Fibroblast of skin of back (primary cell): Measurements from ENCODE around the gene HELZ.
A peak's percentile ranks its signal among the peaks of the same experiment; 100 is the strongest.
"Not testable (repeated sequence)": the region's sequence is repeated elsewhere in the genome, so short reads cannot be mapped to it uniquely, and the experiment has no call there.

ENCODE experiments used
- DNase-seq: peaks from one replicate; pipeline ENCODE4 v3.0.0-alpha.2; 2013

Gene HELZ

GRCh38 chr17:67224736-67225135 is 20.3 kb downstream of the HELZ start:
- no peak for DNase-seq

GRCh38 chr17:67223924-67224323 is 21.1 kb downstream of the HELZ start:
- no peak for DNase-seq

- DNase-seq = peak; percentile 64
Observed at GRCh38 chr17:67221062-67221998, 23.7 kb downstream of the HELZ start.

- peak; percentile 54 for DNase-seq
Observed at GRCh38 chr17:67218385-67218950, 26.5 kb downstream of the HELZ start.

- DNase-seq = no peak
Observed at GRCh38 chr17:67217446-67217845, 27.6 kb downstream of the HELZ start.

- DNase-seq = no peak
Observed at GRCh38 chr17:67216578-67217320, 28.2 kb downstream of the HELZ start.

- no peak for DNase-seq
Observed at GRCh38 chr17:67215991-67216421, 29.0 kb downstream of the HELZ start.

- peak; percentile 70 for DNase-seq
Observed at GRCh38 chr17:67212714-67213417, 32.1 kb downstream of the HELZ start.

GRCh38 chr17:67212231-67212630 is 32.8 kb downstream of the HELZ start:
- DNase-seq = peak; percentile 13

GRCh38 chr17:67211742-67212141 is 33.3 kb downstream of the HELZ start:
- DNase-seq = no peak

- DNase-seq = no peak
Observed at GRCh38 chr17:67210915-67211314, 34.1 kb downstream of the HELZ start.

- DNase-seq = no peak
Observed at GRCh38 chr17:67208232-67208631, 36.8 kb downstream of the HELZ start.

- DNase-seq = no peak
Observed at GRCh38 chr17:67203818-67204217, 41.2 kb downstream of the HELZ start.

GRCh38 chr17:67202503-67202902 is 42.5 kb downstream of the HELZ start:
- DNase-seq = no peak

- DNase-seq = peak; percentile 16
Observed at GRCh38 chr17:67200727-67201301, 44.2 kb downstream of the HELZ start.

- no peak for DNase-seq
Observed at GRCh38 chr17:67198131-67198530, 46.9 kb downstream of the HELZ start.

GRCh38 chr17:67197023-67197422 is 48.0 kb downstream of the HELZ start:
- not testable (repeated sequence) for DNase-seq

- DNase-seq = no peak
Observed at GRCh38 chr17:67196422-67196821, 48.6 kb downstream of the HELZ start.

GRCh38 chr17:67194134-67194533 is 50.9 kb downstream of the HELZ start:
- DNase-seq = peak; percentile 91

- DNase-seq = no peak
Observed at GRCh38 chr17:67187927-67188326, 57.1 kb downstream of the HELZ start.

GRCh38 chr17:67186782-67187181 is 58.2 kb downstream of the HELZ start:
- DNase-seq = no peak

GRCh38 chr17:67183531-67183930 is 61.5 kb downstream of the HELZ start:
- DNase-seq = no peak
